Activated naive CD4-positive, alpha-beta T cell treated with anti-CD3 and anti-CD28 coated beads, Interleukin-2, amount 50 U/mL, for 24 hours (primary cell): Measurements from ENCODE around the gene N4BP3.

Experiments used
- H3K27ac Mint-ChIP-seq: one replicate; pipeline ENCODE4 v1.8.0; 2021; ENCODE audit warnings: mild to moderate bottlenecking, mixed read lengths
- H3K27me3 Mint-ChIP-seq: one replicate; pipeline ENCODE4 v1.8.0; 2021; ENCODE audit warnings: mixed read lengths
- H3K36me3 Mint-ChIP-seq: one replicate; pipeline ENCODE4 v1.8.0; 2021; ENCODE audit warnings: mixed read lengths
- H3K4me1 Mint-ChIP-seq: one replicate; pipeline ENCODE4 v1.8.0; 2021; ENCODE audit warnings: mixed read lengths
- H3K4me3 Mint-ChIP-seq: one replicate; pipeline ENCODE4 v1.8.0; 2021; ENCODE audit warnings: mild to moderate bottlenecking, mixed read lengths
- H3K9me3 Mint-ChIP-seq: one replicate; pipeline ENCODE4 v1.8.0; 2021; ENCODE audit warnings: mixed read lengths

N4BP3 gene

DNA sequence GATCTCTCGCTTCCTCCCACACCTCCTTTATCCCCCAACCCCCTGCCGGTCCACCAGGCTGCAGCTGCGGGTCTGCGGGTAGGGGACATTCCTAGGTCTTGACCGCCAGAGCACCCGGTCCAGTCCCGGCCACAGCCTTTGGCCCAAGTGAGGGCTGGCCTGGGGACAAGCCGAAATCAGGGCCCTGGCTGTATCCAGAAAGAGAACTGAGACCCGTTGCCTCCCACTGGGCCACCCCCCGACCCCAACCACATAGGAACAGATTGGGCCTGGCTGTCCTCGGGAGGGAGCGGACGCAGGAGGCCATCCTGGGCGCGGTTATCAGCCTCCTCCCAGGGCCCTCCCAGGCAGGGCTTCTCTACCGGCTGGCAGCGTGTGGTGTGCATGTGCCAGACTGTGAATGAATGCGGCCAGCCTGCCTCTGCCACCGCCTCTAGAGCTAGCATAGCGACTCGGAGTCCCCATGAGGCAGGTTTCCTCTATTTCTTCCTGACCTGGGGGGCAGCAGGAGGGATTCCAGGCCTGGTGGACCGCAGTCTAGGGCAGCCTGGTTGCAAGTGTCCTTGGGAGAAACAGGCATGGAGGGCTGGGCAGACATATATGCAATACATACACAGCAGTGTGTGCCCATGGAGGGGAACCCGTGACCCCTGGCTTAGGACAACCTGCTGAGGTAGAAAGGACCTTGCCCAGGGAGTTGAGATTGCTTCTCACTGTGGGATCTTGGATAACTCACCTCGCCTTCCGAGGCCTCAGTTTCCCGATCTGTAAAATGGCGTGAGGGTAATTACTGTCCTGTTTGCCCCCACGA lies 1.2 kb downstream of the N4BP3 start:
- no peaks in the 10 kb centered on the region for H3K36me3 Mint-ChIP-seq
- no peaks in the 10 kb centered on the region for H3K9me3 Mint-ChIP-seq
- peak overlapping the region; percentile 90 for H3K4me3 Mint-ChIP-seq
- H3K4me1 Mint-ChIP-seq = peaks cover 34% of the 10 kb centered on the region
- H3K27me3 Mint-ChIP-seq = no peaks in the 10 kb centered on the region
- peak overlapping the region; percentile 23 for H3K27ac Mint-ChIP-seq

DNA sequence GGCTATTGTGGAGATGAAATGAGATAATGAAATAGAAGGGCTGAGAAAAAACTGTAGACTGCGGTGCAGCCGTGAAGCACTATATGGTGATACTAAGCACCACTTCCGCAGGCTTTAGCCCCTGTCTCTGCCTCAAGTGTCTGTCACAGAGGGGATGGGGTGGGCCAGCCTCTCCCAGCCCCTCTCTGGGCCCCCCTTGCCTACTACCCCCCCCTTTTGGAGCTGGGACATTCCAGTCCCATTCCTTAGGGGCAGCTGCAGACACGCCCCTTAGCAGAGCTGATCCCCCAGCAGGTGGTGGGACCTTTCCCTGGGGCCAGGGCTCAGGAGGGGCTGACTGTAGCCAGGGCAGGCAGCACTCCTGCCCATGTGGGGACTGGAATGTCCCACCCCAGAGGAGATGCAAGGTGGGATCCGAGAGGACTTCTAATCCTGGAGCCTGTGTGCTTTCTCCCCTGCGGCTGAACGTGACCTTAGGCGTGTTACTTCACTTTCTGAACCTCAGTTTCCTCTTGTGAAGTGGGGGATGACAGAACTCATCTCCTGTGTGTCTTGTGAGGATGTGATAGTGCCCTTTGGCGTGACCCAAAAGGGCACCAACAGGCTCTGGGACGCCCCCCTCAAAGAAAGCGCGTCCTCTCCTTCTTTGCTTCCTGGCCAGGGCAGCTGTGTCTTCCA lies 1.9 kb downstream of the N4BP3 start:
- H3K27me3 Mint-ChIP-seq = no peaks in the 10 kb centered on the region
- peaks cover 34% of the 10 kb centered on the region for H3K4me1 Mint-ChIP-seq
- no peaks in the 10 kb centered on the region for H3K36me3 Mint-ChIP-seq
- peak overlapping the region; percentile 90 for H3K4me3 Mint-ChIP-seq
- H3K27ac Mint-ChIP-seq = peak overlapping the region; percentile 23
- H3K9me3 Mint-ChIP-seq = no peaks in the 10 kb centered on the region

DNA sequence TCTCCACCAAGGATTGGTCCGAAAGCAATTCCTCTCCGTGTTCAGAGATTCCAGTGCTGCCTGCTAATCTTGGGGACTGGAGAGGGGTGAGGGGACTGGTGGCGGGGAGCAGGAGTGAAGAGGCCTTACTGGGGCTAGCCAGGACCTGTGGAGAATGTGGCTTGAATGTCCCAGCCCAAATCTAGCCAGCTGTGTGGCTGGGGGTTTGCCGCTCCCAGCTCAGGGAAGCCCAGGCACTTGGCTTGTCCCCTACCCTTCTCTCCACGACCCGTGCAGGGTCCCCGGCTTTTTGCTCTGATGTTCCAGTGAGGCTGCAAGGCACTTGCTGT lies 2.4 kb downstream of the N4BP3 start:
- peak overlapping the region; percentile 57 for H3K4me3 Mint-ChIP-seq
- H3K36me3 Mint-ChIP-seq = no peaks in the 10 kb centered on the region
- H3K27me3 Mint-ChIP-seq = no peaks in the 10 kb centered on the region
- no peaks in the 10 kb centered on the region for H3K9me3 Mint-ChIP-seq
- peaks cover 36% of the 10 kb centered on the region for H3K4me1 Mint-ChIP-seq
- no peak overlapping the region for H3K27ac Mint-ChIP-seq

- Mint-ChIP-seq H3K27me3 (no peaks in the 10 kb centered on the region), H3K4me3 (peak overlapping the region; percentile 77), H3K27ac (peak overlapping the region; percentile 65), H3K9me3 (no peaks in the 10 kb centered on the region), H3K4me1 (peaks cover 42% of the 10 kb centered on the region), H3K36me3 (no peaks in the 10 kb centered on the region)
Measured at GRCh38 chr5:178116143-178116885, 3.0 kb downstream of the N4BP3 start.

DNA sequence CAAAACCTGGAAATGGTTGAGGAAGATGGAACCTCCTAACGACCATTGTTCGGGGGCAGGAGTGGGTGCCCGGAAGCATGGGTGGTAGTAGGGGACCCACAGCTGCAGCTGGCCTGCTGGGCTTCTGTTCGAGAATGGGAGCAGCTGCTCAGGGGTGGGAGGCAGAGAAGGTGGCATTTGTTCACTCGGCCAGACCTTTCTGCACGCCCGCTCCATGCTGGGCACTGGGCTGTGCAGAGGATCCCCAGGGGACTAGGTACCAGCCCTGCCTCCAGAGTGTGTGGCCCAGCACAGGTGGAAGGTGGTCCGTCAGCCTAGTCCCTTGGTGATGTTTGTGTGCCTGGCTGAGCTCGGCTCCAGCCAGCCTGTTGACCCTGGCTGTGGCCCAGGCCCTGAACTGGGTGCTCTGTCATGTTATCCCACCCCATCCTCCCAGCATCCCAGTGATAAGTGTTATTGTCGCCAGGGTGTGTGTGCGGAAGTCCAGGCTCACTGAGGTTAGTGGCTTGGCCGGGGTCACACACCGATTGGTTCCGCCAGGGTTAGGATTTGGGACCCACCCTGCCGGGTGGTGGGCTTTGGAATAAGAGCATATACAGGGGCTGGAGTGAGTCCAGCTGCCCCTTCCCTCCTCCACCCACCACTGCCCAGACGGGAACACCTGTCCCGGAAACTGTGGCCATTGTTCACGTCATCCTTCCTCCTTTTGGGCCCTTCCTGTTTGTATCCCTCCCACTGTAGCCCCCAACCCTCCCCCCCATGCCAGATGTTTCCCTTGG lies 4.8 kb downstream of the N4BP3 start:
- Mint-ChIP-seq H3K4me3 (no peak overlapping the region), H3K9me3 (no peaks in the 10 kb centered on the region), H3K27ac (no peak overlapping the region), H3K4me1 (peaks cover 38% of the 10 kb centered on the region), H3K27me3 (no peaks in the 10 kb centered on the region), H3K36me3 (no peaks in the 10 kb centered on the region)

DNA sequence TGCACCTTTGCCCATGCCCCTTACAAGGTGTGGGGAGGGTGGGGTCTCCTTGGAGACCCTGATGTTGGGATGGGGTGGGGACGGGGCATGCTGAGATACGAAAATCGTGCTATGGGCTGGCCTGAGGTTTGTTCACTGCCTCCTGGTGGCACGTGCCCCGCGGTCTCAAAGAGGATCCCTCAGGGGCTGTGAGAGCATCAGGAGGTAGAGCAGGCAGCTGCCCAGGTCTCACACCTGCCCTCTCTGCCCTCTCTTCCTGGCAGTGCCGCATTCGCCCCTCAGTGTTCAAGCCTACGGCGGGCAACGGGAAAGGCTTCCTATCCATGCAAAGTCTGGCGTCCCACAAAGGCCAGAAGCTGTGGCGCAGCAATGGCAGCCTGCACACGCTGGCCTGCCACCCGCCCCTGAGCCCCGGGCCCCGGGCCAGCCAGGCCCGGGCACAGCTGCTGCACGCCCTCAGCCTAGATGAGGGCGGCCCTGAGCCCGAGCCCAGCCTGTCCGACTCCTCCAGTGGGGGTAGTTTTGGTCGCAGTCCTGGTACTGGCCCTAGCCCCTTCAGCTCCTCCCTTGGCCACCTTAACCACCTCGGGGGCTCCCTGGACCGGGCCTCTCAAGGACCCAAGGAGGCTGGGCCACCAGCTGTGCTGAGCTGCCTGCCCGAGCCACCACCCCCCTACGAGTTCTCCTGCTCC lies 6.7 kb downstream of the N4BP3 start:
- Mint-ChIP-seq H3K27me3 (no peaks in the 10 kb centered on the region), H3K4me3 (no peak overlapping the region), H3K4me1 (peaks cover 29% of the 10 kb centered on the region), H3K9me3 (no peaks in the 10 kb centered on the region), H3K36me3 (no peaks in the 10 kb centered on the region), H3K27ac (no peak overlapping the region)

- no peak overlapping the region for H3K27ac Mint-ChIP-seq
- H3K9me3 Mint-ChIP-seq = no peaks in the 10 kb centered on the region
- peaks cover 24% of the 10 kb centered on the region for H3K4me1 Mint-ChIP-seq
- peak overlapping the region; percentile 36 for H3K4me3 Mint-ChIP-seq
- H3K27me3 Mint-ChIP-seq = no peaks in the 10 kb centered on the region
- no peaks in the 10 kb centered on the region for H3K36me3 Mint-ChIP-seq
Measured at GRCh38 chr5:178120607-178121357, 7.5 kb downstream of the N4BP3 start.

DNA sequence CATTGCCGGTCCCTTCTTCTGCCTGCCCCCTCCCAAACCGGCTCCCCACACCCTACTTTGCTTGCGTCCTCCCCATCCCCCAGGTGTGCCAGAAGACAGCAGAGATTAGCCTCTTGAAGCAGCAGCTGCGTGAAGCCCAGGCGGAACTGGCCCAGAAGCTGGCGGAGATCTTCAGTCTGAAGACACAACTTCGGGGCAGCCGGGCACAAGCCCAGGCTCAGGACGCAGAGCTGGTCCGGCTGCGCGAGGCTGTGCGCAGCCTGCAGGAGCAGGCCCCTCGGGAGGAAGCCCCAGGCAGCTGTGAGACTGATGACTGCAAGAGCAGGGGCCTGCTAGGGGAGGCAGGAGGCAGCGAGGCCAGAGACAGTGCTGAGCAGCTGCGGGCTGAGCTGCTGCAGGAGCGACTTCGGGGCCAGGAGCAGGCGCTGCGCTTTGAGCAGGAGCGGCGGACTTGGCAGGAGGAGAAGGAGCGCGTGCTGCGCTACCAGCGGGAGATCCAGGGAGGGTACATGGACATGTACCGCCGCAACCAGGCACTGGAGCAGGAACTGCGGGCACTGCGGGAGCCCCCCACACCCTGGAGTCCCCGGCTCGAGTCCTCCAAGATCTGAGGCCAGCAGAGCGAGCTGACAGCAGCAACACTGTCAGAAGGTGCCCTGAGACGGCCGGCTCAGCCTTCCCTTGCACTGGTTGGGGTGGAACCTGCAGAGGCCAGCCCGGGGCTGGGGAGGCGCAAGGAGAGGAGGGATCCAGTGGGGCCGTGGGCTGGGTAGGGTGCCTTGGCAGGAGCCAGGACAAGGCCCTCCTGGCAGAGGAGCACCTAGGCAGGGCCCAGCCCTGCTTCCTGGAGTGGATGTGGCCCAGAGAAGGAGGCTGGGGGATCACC lies 8.3 kb downstream of the N4BP3 start:
- Mint-ChIP-seq H3K9me3 (no peaks in the 10 kb centered on the region), H3K36me3 (no peaks in the 10 kb centered on the region), H3K4me3 (peak overlapping the region; percentile 36), H3K27me3 (no peaks in the 10 kb centered on the region), H3K4me1 (peaks cover 17% of the 10 kb centered on the region), H3K27ac (no peak overlapping the region)

GRCh38 chr5:178122346-178122745 lies 9.0 kb downstream of the N4BP3 start:
- Mint-ChIP-seq H3K36me3 (no peaks in the 10 kb centered on the region), H3K4me1 (peaks cover 11% of the 10 kb centered on the region), H3K4me3 (no peak overlapping the region), H3K27me3 (no peaks in the 10 kb centered on the region), H3K27ac (no peak overlapping the region), H3K9me3 (no peaks in the 10 kb centered on the region)

GRCh38 chr5:178123094-178123965 lies 10.0 kb downstream of the N4BP3 start:
- Mint-ChIP-seq H3K27me3 (no peaks in the 10 kb centered on the region), H3K9me3 (no peaks in the 10 kb centered on the region), H3K36me3 (no peaks in the 10 kb centered on the region), H3K4me3 (no peak overlapping the region), H3K4me1 (peaks cover 11% of the 10 kb centered on the region), H3K27ac (no peak overlapping the region)

DNA sequence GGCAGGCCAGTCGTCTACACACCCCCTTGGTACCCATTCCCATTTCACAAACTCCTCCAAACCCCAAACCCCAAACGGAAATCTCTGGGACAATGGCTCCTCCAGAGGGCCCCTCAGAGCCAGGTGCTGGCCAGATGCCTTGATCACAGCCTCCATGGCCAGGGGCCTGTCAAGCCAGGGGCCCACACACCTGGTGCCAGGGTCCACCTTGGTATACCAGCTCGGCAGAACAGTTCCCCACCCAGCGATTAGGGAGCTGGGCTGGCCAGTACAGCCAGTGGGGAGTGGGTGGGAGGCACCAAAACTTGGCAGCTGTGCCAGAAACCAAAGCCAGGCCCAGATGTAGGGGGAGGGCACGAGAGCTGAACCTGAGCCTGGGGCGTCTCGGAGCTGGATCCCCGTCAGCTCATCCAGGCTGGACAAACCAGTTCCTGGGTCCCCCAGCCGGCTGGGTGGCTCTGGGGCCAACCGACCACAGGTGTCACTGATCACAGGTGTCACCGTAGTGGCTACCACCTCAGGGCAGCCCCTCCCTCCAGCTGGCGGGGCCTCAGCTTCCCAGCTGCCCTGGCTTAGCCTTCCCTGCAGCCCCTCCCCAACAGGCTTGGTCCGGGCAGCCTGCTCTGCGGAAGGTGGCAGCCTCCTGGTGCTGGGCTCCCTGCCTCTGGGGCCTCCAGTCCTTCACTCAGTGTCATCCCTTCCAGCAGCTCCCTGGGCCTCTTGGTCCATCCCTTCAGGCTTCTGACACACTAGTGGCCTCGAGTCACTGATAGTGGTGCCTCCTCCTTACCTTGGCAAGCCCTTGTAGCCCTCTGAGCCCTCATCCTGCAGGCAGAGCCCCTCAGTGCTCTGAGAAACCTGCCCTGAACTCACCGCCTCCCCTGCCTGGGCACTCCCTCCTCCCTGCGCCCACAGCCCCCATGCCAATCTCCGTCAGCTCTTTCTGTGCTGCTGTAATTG lies 10.9 kb downstream of the N4BP3 start:
- no peak overlapping the region for H3K4me3 Mint-ChIP-seq
- no peaks in the 10 kb centered on the region for H3K9me3 Mint-ChIP-seq
- no peaks in the 10 kb centered on the region for H3K36me3 Mint-ChIP-seq
- H3K4me1 Mint-ChIP-seq = peaks cover 11% of the 10 kb centered on the region
- no peaks in the 10 kb centered on the region for H3K27me3 Mint-ChIP-seq
- no peak overlapping the region for H3K27ac Mint-ChIP-seq

DNA sequence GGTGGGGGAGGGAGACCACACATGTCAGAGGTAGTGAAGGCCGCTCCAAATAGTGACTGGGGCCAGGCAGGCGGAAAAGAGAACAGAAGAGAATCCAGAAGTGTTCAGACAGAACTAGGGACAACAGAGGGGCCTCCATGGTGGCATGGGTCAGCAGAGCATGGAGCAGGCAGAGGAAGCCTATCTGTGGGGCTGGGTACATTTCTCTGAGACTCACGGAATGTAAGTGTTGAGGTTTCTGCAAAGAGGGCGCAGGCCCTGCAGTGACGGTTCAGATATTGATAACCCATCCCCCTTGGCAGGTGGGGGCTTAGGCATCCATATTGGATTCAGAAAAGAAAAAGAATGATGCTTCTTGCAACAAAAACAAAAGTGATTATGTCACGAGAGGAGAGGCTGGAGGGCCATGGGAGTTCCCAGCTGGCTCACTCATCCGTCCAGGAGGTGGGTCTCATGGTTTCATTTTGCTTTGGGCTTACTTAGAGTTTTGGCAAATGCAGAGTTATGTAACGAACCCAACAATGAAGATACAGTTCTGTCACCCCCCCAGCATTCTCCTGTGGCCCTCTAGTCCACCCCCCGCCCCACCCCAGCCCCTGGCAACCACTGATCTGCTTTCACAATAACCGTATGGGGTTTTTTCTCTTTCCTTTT lies 12.0 kb downstream of the N4BP3 start:
- no peak overlapping the region for H3K4me3 Mint-ChIP-seq
- no peaks in the 10 kb centered on the region for H3K27me3 Mint-ChIP-seq
- peak overlapping the region; percentile 41 for H3K27ac Mint-ChIP-seq

More for the DNA sequence above, 12.0 kb downstream of the N4BP3 start:
- Mint-ChIP-seq H3K9me3 (no peaks in the 10 kb centered on the region), H3K36me3 (no peaks in the 10 kb centered on the region), H3K4me1 (peaks cover 11% of the 10 kb centered on the region)
